ENCODE measurements around the gene VPS13D. TPM values are rescaled to one million over a fixed set of nuclear protein-coding genes. Genes with fewer than 3 reads are reported as not detected.

Gene VPS13D
- total and polyA plus RNA-seq, 2 of the 4 experiments (the other 2 are of a cell fraction), result 9.0 to 16.3 TPM

DNA sequence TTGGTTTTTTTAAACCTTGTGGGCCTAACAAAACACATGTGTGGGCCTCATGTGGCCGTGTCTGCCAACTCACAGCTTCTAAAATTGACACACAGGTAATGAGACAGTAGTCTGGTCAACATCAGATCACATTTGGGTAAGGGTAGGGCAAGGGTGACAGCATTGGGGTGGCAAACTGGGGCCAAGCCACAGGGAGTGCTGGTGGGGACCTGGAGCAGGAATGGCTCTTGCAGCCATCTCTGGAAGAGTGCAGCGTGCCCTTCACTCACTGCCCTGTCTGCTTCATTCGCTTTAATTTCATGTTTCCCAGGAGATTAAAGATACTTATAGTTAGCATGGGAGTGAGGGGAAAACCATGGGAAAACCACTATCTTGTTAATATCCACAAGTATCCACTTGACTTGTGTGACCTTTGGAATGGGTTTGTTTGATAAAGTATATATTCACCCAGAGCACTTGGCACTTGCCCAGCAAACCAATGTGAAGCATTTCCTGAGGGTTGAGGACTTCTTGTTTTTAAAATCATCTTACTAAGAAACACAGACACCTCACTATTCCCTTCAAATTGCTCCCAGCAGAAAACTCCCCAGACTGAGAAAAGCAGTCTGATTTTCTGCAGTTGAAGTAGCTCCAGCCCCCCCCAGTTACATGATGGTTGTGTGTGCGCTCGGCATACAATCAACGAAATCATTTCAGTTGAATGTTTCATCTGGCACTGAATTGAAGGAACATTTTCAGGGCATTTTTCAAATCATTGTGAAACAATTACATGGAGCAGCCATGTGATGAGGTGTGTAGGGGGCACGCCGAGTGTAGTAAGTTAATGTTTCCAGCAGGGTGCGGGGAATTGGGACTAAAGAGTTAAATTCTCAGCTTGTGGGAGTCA is 175.7 kb downstream of the VPS13D start:
- peak overlapping the region; percentile 25; the same call in 1 of the 2 replicates for H3K27ac ChIP-seq (ENCODE audit: insufficient read depth, low read length)
- BruUV-seq (replicated peaks), result no TSS peak
- peak overlapping the region; percentile 75; the same call in 2 of the 3 replicates for H2BK15ac ChIP-seq (ENCODE audit: low read depth, low read length)
- H2BK20ac ChIP-seq (ENCODE audit: low read depth, low read length), result peak overlapping the region; percentile 95
- intact Hi-C loops (cut with micrococcal nuclease) (loop anchor here (2.0 to 5.0 kb wide), 2 partner anchors 57 to 73 kb away; no protein-coding TSS in a partner anchor), dilution Hi-C loops (cut with HindIII; ENCODE audit: low sequenced_read_pairs, unreplicated experiment) (no loop called here), in situ Hi-C loops (cut with MboI; ENCODE audit: low sequenced_read_pairs) (loop anchor here (25.0 kb wide), 1 partner anchor 207 kb away; the partner anchor contains the start of gene DHRS3)
- peak overlapping the region; percentile 60 for H3K14ac ChIP-seq (replicated peaks; ENCODE audit: low read depth, low read length)
- DNase-seq (peak; percentile 36), ATAC-seq (ENCODE audit: low read depth) (peak; percentile 7; the same call in 1 of the 2 replicates)
- H4K5ac ChIP-seq (ENCODE audit: low read depth, low read length), result peak overlapping the region; percentile 1; the same call in 1 of the 2 replicates
- H3K9me1 ChIP-seq (ENCODE audit: insufficient read depth, low read length), result peaks cover 11% of the 10 kb centered on the region
- peaks cover 27% of the 10 kb centered on the region for H3K4me1 ChIP-seq (ENCODE audit: control insufficient read depth, insufficient read depth, low read length)
- peaks cover 19% of the 10 kb centered on the region for H3K36me3 ChIP-seq (ENCODE audit: control insufficient read depth, insufficient read depth, low read length)
- peak overlapping the region; percentile 92; the same call in 1 of the 2 replicates for H3K23ac ChIP-seq (ENCODE audit: low read depth, low read length)
- CTCF ChIA-PET, result interaction anchor here (0.5 to 1.0 kb wide), 2 partner anchors 22 to 73 kb away, joined by 4 to 5 read pairs; no protein-coding TSS in a partner anchor
- H3K9me3 ChIP-seq (ENCODE audit: control insufficient read depth, insufficient read depth, low read length), result no peaks in the 10 kb centered on the region
- no peak overlapping the region for H3K4me3 ChIP-seq (ENCODE audit: insufficient read depth, low read depth, low read length)
- POLR2A ChIA-PET (ENCODE audit: unreplicated experiment), result no interaction called here
- H2BK120ac ChIP-seq (ENCODE audit: low read depth, low read length), result peak overlapping the region; percentile 95
- H2AK5ac ChIP-seq (ENCODE audit: low read depth, low read length), result peak overlapping the region; percentile 85
- WGBS, 2 experiments (ENCODE audit: extremely low coverage in 2 of 2, insufficient read length in 1 of 2), result 42% methylated on average over 2 of the region's 9 CpGs; no CpG with 5 or more reads in 1 of the 2 experiments
- H3K56ac ChIP-seq (ENCODE audit: extremely low read depth, insufficient read depth, low read length), result peak overlapping the region; percentile 36; the same call in 1 of the 2 replicates
- no peak overlapping the region for H2AFZ ChIP-seq (replicated peaks; ENCODE audit: low read length, poor library complexity)
- peak overlapping the region; percentile 80 for H2BK5ac ChIP-seq (ENCODE audit: low read depth, low read length, poor library complexity, severe bottlenecking)
- H4K8ac ChIP-seq (ENCODE audit: low read depth in 2 of 2, low read length in 2 of 2), result peak overlapping the region in 1 of 2 experiments; percentile 24; a peak in 1 of 4 replicates
- H3K9ac ChIP-seq (ENCODE audit: low read depth, low read length), result peak overlapping the region; percentile 12; the same call in 1 of the 2 replicates
- peak overlapping the region; percentile 84 for H3K4ac ChIP-seq (ENCODE audit: low read depth, low read length)
- H2AK9ac ChIP-seq (replicated peaks; ENCODE audit: low read depth, low read length, poor library complexity), result no peak overlapping the region
- no peaks in the 10 kb centered on the region for H4K20me1 ChIP-seq (ENCODE audit: insufficient read depth, low read length)
- peak overlapping the region; percentile 61 for H4K91ac ChIP-seq (ENCODE audit: insufficient read depth, low read depth, low read length)
- H3K18ac ChIP-seq (ENCODE audit: low read depth, low read length), result peak overlapping the region; percentile 32
- no peaks in the 10 kb centered on the region for H3K27me3 ChIP-seq (ENCODE audit: control insufficient read depth, insufficient read depth, low read length)
- 0 out of 2 replicates have a peak overlapping the region, but pooled peaks have one; percentile 18 for H3K4me2 ChIP-seq (ENCODE audit: low read depth, low read length)
- peaks cover 0 to 3% of the 10 kb centered on the region in 2 experiments; a peak in 1 of 4 replicates for H3K79me1 ChIP-seq (ENCODE audit: low read depth in 1 of 2, low read length in 2 of 2)
- TF ChIP-seq CEBPB (IDR thresholded peaks at IDR 0.05; ENCODE audit: low read depth, low read length), result 0 out of 2 replicates have a peak, but pooled peaks have one; percentile 3
- no peak for TF ChIP-seq CHD1 (IDR thresholded peaks at IDR 0.05; ENCODE audit: low read depth, low read length)
- TF ChIP-seq, protein P1, sequence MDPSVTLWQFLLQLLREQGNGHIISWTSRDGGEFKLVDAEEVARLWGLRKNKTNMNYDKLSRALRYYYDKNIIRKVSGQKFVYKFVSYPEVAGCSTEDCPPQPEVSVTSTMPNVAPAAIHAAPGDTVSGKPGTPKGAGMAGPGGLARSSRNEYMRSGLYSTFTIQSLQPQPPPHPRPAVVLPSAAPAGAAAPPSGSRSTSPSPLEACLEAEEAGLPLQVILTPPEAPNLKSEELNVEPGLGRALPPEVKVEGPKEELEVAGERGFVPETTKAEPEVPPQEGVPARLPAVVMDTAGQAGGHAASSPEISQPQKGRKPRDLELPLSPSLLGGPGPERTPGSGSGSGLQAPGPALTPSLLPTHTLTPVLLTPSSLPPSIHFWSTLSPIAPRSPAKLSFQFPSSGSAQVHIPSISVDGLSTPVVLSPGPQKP (IDR thresholded peaks at IDR 0.05; ENCODE audit: borderline replicate concordance, low read depth, low read length), result no peak
- no peak for TF ChIP-seq MAZ (IDR thresholded peaks at IDR 0.05; ENCODE audit: borderline replicate concordance, low read depth, low read length)
- no peak for TF ChIP-seq NFE2L2 (IDR thresholded peaks at IDR 0.05; ENCODE audit: low read depth, low read length)
- TF ChIP-seq RFX5 (IDR thresholded peaks at IDR 0.05; ENCODE audit: low read depth, low read length), result no peak
- TF ChIP-seq RAD21 (IDR thresholded peaks at IDR 0.05; ENCODE audit: low read length), result 0 out of 2 replicates have a peak, but pooled peaks have one; percentile 7
- no peak for TF ChIP-seq RCOR1 (IDR thresholded peaks at IDR 0.05; ENCODE audit: insufficient replicate concordance, low read length)
